Coronary artery (tissue), 2 donors: ENCODE measurements around the gene CD68.

Source experiments
- DNase-seq: peaks from one replicate; pipeline ENCODE4 v3.0.0-alpha.2; 2017; ENCODE audit warnings: low spot score
- H3K27ac ChIP-seq, 2 donors: fragments of 200-600 bp; sonication (generic); one replicate each; pipeline ENCODE4 v1.5.1; 2016 to 2019
- H3K4me3 ChIP-seq: fragments of 200-600 bp; sonication (generic); 2 replicates; pipeline ENCODE4 v1.5.1; 2016; ENCODE audit warnings: mild to moderate bottlenecking, moderate library complexity
- TF ChIP-seq, protein P1 (sequence below): fragments of 200-600 bp; sonication (generic); IDR thresholded peaks from one replicate; pipeline ENCODE4 v1.5.1; 2019; ENCODE audit warnings: antibody characterized with exemption

Gene CD68

DNA sequence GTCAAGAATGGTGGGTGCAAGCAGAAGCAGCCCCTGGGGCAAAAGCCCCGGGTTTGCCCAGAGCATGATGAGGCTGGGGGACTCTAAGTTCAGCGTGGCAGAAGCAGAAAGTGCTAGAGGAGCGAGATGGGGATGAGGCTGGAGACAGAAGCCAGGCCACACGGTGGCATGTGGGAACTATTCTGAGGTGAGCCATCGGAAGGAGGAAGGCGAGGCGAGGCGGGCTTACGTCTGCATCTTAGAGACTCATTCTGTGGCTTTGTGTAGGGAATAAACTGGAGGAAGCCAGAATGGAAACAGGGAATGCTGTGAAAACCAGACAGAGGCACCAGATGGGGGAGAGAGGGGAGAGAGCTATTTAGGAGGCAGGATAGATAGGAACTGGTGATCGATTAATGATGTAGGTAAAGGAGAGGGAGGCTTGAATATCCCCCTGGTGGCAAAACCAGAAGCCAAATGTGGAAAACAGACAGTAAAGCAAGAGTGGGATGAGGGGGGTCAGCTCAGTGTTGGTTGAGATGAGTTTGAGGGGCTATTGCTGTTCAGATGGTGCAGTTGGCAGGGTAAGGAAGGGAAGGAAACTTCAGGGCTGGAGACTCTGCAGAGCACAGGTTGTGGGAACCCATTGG lies 24.0 kb upstream of the CD68 start:
- no peak overlapping the region for H3K27ac ChIP-seq
- TF ChIP-seq, protein P1, sequence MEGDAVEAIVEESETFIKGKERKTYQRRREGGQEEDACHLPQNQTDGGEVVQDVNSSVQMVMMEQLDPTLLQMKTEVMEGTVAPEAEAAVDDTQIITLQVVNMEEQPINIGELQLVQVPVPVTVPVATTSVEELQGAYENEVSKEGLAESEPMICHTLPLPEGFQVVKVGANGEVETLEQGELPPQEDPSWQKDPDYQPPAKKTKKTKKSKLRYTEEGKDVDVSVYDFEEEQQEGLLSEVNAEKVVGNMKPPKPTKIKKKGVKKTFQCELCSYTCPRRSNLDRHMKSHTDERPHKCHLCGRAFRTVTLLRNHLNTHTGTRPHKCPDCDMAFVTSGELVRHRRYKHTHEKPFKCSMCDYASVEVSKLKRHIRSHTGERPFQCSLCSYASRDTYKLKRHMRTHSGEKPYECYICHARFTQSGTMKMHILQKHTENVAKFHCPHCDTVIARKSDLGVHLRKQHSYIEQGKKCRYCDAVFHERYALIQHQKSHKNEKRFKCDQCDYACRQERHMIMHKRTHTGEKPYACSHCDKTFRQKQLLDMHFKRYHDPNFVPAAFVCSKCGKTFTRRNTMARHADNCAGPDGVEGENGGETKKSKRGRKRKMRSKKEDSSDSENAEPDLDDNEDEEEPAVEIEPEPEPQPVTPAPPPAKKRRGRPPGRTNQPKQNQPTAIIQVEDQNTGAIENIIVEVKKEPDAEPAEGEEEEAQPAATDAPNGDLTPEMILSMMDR, result no peak

DNA sequence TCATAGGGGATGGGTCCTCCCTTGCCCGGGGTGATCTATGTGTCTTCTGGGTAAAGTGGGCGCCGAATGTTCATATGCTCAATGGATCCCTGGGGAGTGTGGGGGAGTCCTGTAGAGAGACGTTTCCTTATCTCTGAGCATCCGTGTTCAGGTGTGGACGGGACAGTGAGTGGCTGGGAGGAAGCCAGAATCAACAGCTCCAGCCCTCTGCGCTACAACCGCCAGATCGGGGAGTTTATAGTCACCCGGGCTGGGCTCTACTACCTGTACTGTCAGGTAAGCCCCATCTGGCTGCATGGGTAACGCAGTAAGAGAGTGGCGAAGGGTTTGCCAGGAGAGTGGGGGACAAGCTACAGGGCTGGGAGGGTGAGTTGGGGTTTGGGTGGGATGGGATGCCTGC lies 22.8 kb upstream of the CD68 start:
- Histone ChIP-seq H3K27ac (peak overlapping the region in 1 of 2 donors; percentile 98), H3K4me3 (no peak overlapping the region)
- no peak for DNase-seq
- TF ChIP-seq, protein P1, result no peak

More for the DNA sequence above, 24.0 kb upstream of the CD68 start:
- no peak for DNase-seq
- H3K4me3 ChIP-seq, result no peak overlapping the region

DNA sequence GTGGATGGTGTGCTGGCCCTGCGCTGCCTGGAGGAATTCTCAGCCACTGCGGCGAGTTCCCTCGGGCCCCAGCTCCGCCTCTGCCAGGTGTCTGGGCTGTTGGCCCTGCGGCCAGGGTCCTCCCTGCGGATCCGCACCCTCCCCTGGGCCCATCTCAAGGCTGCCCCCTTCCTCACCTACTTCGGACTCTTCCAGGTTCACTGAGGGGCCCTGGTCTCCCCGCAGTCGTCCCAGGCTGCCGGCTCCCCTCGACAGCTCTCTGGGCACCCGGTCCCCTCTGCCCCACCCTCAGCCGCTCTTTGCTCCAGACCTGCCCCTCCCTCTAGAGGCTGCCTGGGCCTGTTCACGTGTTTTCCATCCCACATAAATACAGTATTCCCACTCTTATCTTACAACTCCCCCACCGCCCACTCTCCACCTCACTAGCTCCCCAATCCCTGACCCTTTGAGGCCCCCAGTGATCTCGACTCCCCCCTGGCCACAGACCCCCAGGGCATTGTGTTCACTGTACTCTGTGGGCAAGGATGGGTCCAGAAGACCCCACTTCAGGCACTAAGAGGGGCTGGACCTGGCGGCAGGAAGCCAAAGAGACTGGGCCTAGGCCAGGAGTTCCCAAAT lies 22.2 kb upstream of the CD68 start:
- no peak for DNase-seq
- H3K27ac ChIP-seq, result peak overlapping the region; percentile 91 to 98
- TF ChIP-seq, protein P1, result no peak
- H3K4me3 ChIP-seq, result no peak overlapping the region

DNA sequence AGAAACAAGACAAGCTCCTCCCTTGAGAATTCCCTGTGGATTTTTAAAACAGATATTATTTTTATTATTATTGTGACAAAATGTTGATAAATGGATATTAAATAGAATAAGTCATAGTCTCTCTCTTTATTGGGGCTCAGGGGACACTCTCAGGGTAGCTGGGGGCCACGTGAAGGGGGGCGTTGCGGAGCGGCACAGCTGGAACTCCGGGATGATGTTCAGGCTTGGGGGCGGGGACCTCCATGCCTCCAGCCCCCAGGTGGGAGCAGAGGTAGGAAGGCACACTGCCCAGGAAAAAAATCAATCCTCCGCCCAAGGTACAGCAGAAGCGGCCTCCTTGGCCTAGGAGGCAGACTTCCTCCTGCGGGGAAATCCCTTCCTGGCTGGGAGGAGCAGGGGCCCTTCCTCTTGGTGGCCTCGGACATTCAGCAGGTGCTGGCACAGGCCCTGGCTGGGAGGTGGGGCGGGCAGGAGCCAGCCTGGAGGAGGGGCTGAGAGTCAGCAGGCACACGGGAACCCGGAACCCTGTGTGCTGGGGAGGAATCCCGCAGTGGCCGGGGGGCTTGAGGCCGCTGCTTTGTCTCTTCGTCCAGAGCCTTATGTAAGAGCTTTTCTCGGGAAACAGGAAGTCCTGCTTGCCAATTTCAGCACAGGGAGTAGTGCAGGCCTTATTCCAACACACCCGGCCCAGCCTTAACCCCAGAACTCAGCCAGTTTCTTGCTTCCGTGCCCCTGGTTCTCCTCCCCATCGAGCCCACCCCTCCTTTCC lies 21.5 kb upstream of the CD68 start:
- DNase-seq, result peak; percentile 87
- H3K4me3 ChIP-seq, result peak overlapping the region; percentile 95
- TF ChIP-seq, protein P1, result no peak
- H3K27ac ChIP-seq, result peak overlapping the region; percentile 91 to 98

DNA sequence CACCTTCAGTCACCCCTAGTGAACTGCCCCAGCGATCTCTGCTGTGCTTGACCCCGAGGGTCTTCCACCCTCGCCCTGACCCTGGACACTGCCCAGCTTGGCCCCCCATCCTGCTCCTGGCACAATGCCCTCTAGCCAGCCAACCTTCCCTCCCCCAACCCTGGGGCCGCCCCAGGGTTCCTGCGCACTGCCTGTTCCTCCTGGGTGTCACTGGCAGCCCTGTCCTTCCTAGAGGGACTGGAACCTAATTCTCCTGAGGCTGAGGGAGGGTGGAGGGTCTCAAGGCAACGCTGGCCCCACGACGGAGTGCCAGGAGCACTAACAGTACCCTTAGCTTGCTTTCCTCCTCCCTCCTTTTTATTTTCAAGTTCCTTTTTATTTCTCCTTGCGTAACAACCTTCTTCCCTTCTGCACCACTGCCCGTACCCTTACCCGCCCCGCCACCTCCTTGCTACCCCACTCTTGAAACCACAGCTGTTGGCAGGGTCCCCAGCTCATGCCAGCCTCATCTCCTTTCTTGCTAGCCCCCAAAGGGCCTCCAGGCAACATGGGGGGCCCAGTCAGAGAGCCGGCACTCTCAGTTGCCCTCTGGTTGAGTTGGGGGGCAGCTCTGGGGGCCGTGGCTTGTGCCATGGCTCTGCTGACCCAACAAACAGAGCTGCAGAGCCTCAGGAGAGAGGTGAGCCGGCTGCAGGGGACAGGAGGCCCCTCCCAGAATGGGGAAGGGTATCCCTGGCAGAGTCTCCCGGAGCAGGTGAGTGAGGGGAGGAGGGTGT lies 20.7 kb upstream of the CD68 start, which contains the start of gene TNFSF13:
TNFSF13 (plus strand) TSS at position 207 of the 776 bp plus-strand sequence; CDS start at position 497, 290 bp downstream.
- TF ChIP-seq, protein P1, result no peak
- DNase-seq, result no peak
- peak within 1 kb of the TSS; percentile 91 to 98 for H3K27ac ChIP-seq
- H3K4me3 ChIP-seq, result peak within 1 kb of the TSS; percentile 95

DNA sequence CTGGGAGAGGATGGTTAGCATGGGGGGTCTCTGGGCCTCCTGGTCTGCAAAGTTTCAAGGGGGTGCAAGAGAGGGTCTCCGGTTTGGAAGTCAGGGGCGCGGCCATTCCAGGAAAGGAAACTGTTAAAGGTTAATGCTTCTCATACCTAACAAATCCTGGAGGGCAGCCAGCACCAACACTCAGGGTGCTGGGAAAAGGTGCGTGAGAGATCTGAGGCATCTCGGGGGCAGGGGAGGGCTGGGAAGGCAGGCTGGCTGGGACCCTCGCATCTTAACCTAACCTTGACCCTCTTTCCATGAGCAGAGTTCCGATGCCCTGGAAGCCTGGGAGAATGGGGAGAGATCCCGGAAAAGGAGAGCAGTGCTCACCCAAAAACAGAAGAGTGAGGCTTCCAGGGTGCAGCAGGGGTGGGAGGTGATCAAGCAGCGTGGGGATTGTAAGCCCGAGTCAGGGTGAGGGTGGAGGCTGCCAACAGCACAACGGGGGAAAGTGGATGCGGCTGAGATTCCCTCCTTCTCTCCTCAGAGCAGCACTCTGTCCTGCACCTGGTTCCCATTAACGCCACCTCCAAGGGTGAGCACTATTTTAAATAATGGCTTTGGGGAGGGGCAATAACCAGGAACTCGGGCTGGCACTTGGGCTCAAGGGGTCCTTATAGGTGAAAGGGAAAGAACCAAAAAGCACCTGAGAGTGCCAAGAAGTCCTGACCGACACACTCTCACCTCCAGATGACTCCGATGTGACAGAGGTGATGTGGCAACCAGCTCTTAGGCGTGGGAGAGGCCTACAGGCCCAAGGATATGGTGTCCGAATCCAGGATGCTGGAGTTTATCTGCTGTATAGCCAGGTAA lies 19.9 kb upstream of the CD68 start:
- no peak for DNase-seq
- H3K4me3 ChIP-seq, result peak overlapping the region; percentile 95
- TF ChIP-seq, protein P1, result no peak
- peak overlapping the region; percentile 91 to 98 for H3K27ac ChIP-seq
